Cardiac fibroblast (primary cell): ENCODE results near the gene RNF208.

Source experiments
- DNase-seq, 2 donors: peaks; one replicate each; pipeline versions ENCODE4 v3.0.0 to v3.0.0-alpha.2; 2010; ENCODE audit warnings: low read depth in 2 of 2
- H3K4me3 ChIP-seq, 2 donors: replicated peaks in 1 of 2; 1 replicate in 1 of 2; 2 replicates in 1 of 2; pipeline ENCODE4 v1.5.1; 2011; ENCODE audit warnings: low read depth in 2 of 2, low read length in 2 of 2, mild to moderate bottlenecking in 2 of 2, moderate library complexity in 1 of 2
- CTCF ChIP-seq: IDR thresholded peaks from one replicate; pipeline ENCODE4 v1.5.1; 2011; ENCODE audit warnings: low read depth, mild to moderate bottlenecking, low read length, inconsistent platforms

Gene RNF208

GRCh38 chr9:137202966-137203365 is 19.1 kb downstream of the RNF208 start:
- no peak overlapping the region for H3K4me3 ChIP-seq
- TF ChIP-seq CTCF = no peak
- DNase-seq = no peak

GRCh38 chr9:137201205-137201868 is 20.7 kb downstream of the RNF208 start:
- DNase-seq = no peak
- TF ChIP-seq CTCF = no peak
- H3K4me3 ChIP-seq = peak overlapping the region; percentile 53 to 76

- DNase-seq = peak; percentile 99
These were observed 21.5 kb downstream of the RNF208 start, which contains the start of gene TPRN for GRCh38 chr9:137200311-137201204. TPRN (minus strand) TSS chr9:137200741; CDS start chr9:137200711, 30 bp downstream.

GRCh38 chr9:137199411-137200121 is 22.5 kb downstream of the RNF208 start:
- TF ChIP-seq CTCF = peak; percentile 9
- peak overlapping the region; percentile 44 to 49 for H3K4me3 ChIP-seq
- peak in 1 of 2 donors; percentile 48 for DNase-seq

More at GRCh38 chr9:137200311-137201204, 21.5 kb downstream of the RNF208 start, which contains the start of gene TPRN:
- peak within 1 kb of the TSS; percentile 53 to 76 for H3K4me3 ChIP-seq
- no peak for TF ChIP-seq CTCF

GRCh38 chr9:137198902-137199283 is 23.1 kb downstream of the RNF208 start:
- no peak for TF ChIP-seq CTCF
- DNase-seq = no peak
- H3K4me3 ChIP-seq = peak overlapping the region; percentile 44 to 49

GRCh38 chr9:137198051-137198901 is 23.8 kb downstream of the RNF208 start:
- DNase-seq = no peak
- no peak for TF ChIP-seq CTCF
- no peak overlapping the region for H3K4me3 ChIP-seq
